Fibroblast of lung (primary cell): ENCODE results near the gene DCTPP1. TPM values are rescaled to one million over a fixed set of nuclear protein-coding genes. Genes with fewer than 3 reads are reported as not detected.
A peak's percentile ranks its signal among the peaks of the same experiment; 100 is the strongest.

Source experiments
- DNase-seq, 2 donors: peaks; one replicate each; pipeline versions ENCODE4 v3.0.0 to v3.0.0-alpha.2; 2010; ENCODE audit warnings: low read depth in 2 of 2
- H2AFZ ChIP-seq: 2 replicates; pipeline ENCODE4 v1.5.1; 2012; ENCODE audit warnings: low read length, control low read depth, inconsistent platforms
- H3K27ac ChIP-seq: 2 replicates; pipeline ENCODE4 v1.5.1; 2011; ENCODE audit warnings: low read length, control low read depth; ENCODE audit not compliant: insufficient read depth
- H3K27me3 ChIP-seq: 2 replicates; pipeline ENCODE4 v1.5.1; 2011; ENCODE audit warnings: mild to moderate bottlenecking, low read length; ENCODE audit not compliant: control insufficient read depth, insufficient read depth
- H3K36me3 ChIP-seq: 2 replicates; pipeline ENCODE4 v1.5.1; 2011; ENCODE audit warnings: low read length; ENCODE audit not compliant: control insufficient read depth, insufficient read depth
- H3K4me1 ChIP-seq: 2 replicates; pipeline ENCODE4 v1.5.1; 2011; ENCODE audit warnings: low read length; ENCODE audit not compliant: control insufficient read depth, insufficient read depth; ENCODE audit errors: extremely low read depth
- H3K4me2 ChIP-seq: 2 replicates; pipeline ENCODE4 v1.5.1; 2011; ENCODE audit warnings: low read length, control low read depth; ENCODE audit not compliant: insufficient read depth; ENCODE audit errors: extremely low read depth
- H3K4me3 ChIP-seq, 4 experiments: fragments of 200-600 bp in 1 of 4; sonication (generic) in 1 of 4; replicated peaks in 1 of 4; 2 replicates each; pipeline ENCODE4 v1.5.1; 2011 to 2016; ENCODE audit warnings: low read length in 4 of 4, low read depth in 3 of 4, mild to moderate bottlenecking in 3 of 4, control low read depth in 2 of 4, inconsistent platforms in 1 of 4, mixed read lengths in 1 of 4; ENCODE audit not compliant: insufficient read depth in 1 of 4; ENCODE audit errors: control extremely low read depth in 1 of 4
- H3K79me2 ChIP-seq: 2 replicates; pipeline ENCODE4 v1.5.1; 2012; ENCODE audit warnings: mild to moderate bottlenecking, low read length, inconsistent platforms; ENCODE audit not compliant: control insufficient read depth, insufficient read depth
- H3K9ac ChIP-seq: 2 replicates; pipeline ENCODE4 v1.5.1; 2011; ENCODE audit warnings: mild to moderate bottlenecking, low read length, control low read depth; ENCODE audit not compliant: insufficient read depth
- H3K9me3 ChIP-seq: 2 replicates; pipeline ENCODE4 v1.5.1; 2012; ENCODE audit warnings: low read depth, low read length; ENCODE audit not compliant: control insufficient read depth, insufficient read depth
- H4K20me1 ChIP-seq: 2 replicates; pipeline ENCODE4 v1.5.1; 2011; ENCODE audit warnings: low read length; ENCODE audit not compliant: control insufficient read depth, insufficient read depth; ENCODE audit errors: extremely low read depth
- EZH2 ChIP-seq: IDR thresholded peaks from 2 replicates; pipeline ENCODE4 v1.5.1; 2012; ENCODE audit warnings: low read length, control low read depth, mild to moderate bottlenecking; ENCODE audit errors: missing control alignments
- polyA plus RNA-seq, 2 donors: library from polyadenylated mRNA; depleted of rRNA in 1 of 2; stranded (reverse) in 1 of 2; unstranded in 1 of 2; fragments of >200 nt; gene quantifications; 2 replicates each; pipeline ENCODE4 v1.2.1, GENCODE V29; 2011 to 2012; ENCODE audit warnings: missing spikeins in 1 of 2
- total RNA-seq: library from RNA; depleted of rRNA; stranded (reverse); fragments of >200 nt; gene quantifications from 2 replicates; pipeline ENCODE4 v1.2.1, GENCODE V29; 2014
- TF ChIP-seq, protein P1 (sequence below), 2 donors: IDR thresholded peaks in 1 of 2; conservative IDR thresholded peaks in 1 of 2; 1 replicate in 1 of 2; 2 replicates in 1 of 2; pipeline ENCODE4 v1.5.1; 2011 to 2012; ENCODE audit warnings: low read length in 2 of 2, control low read depth in 1 of 2, inconsistent platforms in 1 of 2, low read depth in 1 of 2, mild to moderate bottlenecking in 1 of 2

The DCTPP1 gene
- total and polyA plus RNA-seq, 2 donors (not counting 1 experiment from before 2014, with no cell fraction given), result 6.6 to 23.6 TPM

DNA sequence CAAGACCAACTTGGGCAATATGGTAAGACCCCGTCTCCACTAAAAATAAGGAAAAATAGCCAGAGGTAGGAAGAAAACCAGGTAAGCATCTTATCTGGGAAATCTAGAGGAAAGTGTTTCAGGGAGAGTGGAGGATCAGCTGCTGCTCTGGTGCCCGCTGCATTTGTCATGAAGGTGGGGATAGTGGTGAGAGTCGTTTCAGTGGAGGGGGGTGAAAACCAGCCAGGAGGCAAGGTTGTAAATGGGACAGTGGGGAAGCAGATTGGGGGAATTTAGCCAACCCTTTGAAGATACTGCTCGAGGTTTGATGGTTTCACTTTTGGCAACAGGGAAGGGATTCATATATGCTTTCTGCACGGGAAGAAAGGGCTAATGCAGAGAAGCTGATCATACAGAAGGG is 8.8 kb downstream of the DCTPP1 start:
- H3K27ac ChIP-seq, result no peak overlapping the region
- H3K79me2 ChIP-seq, result no peaks in the 10 kb centered on the region
- H3K4me2 ChIP-seq, result no peak overlapping the region
- no peak overlapping the region for H2AFZ ChIP-seq
- H3K36me3 ChIP-seq, result peaks cover 7% of the 10 kb centered on the region
- DNase-seq, result no peak
- no peaks in the 10 kb centered on the region for H3K9me3 ChIP-seq
- no peaks in the 10 kb centered on the region for H3K27me3 ChIP-seq
- no peaks in the 10 kb centered on the region for H4K20me1 ChIP-seq
- no peak overlapping the region for H3K4me3 ChIP-seq
- H3K9ac ChIP-seq, result no peak overlapping the region
- no peak for TF ChIP-seq EZH2
- TF ChIP-seq, protein P1, sequence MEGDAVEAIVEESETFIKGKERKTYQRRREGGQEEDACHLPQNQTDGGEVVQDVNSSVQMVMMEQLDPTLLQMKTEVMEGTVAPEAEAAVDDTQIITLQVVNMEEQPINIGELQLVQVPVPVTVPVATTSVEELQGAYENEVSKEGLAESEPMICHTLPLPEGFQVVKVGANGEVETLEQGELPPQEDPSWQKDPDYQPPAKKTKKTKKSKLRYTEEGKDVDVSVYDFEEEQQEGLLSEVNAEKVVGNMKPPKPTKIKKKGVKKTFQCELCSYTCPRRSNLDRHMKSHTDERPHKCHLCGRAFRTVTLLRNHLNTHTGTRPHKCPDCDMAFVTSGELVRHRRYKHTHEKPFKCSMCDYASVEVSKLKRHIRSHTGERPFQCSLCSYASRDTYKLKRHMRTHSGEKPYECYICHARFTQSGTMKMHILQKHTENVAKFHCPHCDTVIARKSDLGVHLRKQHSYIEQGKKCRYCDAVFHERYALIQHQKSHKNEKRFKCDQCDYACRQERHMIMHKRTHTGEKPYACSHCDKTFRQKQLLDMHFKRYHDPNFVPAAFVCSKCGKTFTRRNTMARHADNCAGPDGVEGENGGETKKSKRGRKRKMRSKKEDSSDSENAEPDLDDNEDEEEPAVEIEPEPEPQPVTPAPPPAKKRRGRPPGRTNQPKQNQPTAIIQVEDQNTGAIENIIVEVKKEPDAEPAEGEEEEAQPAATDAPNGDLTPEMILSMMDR (conservative IDR thresholded peaks at IDR 0.05 in 1 of 2, IDR thresholded peaks at IDR 0.05 in 1 of 2; ENCODE audit: low read depth in 1 of 2, low read length in 2 of 2), result no peak
- no peaks in the 10 kb centered on the region for H3K4me1 ChIP-seq

DNA sequence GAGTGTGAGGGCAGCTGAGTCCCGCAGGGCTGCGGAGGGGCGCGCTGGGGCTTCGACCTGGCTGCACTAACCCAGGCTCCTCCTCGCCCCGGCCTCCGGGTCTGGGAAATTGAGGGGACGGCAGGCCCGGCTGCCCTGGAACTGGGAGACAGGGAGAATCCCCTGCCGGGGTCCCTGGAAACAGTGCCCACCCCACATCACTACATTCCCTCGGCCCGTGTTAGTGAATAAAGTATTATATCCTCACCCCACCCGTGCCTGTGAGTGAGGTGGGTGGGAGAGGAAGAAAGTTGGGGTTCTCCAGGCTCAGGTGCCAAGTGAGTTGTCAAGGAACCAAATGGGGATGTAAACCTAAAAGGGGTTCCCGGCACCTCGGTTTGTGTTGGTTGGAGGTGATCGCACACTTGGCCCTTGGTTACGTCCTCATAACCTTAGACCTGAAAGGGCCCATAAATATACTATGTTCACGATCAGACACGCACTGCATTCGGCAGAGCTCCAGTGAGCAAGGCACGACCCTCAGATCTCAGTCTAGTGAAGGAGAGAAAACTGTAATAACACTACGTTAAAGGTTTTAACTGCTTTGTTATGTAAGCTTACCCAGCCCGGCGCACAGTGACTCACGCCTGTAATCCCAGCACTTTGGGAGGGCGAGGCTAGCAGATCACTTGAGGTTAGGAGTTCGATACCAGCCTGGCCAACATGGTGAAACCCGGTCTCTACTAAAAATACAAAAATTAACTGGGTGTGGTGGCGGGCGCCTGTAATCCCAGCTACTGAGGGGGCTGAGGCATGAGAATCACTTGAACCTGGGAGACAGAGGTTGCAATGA is 11.3 kb downstream of the DCTPP1 start:
- H3K27me3 ChIP-seq, result no peaks in the 10 kb centered on the region
- TF ChIP-seq EZH2, result no peak
- no peak overlapping the region for H3K9ac ChIP-seq
- no peaks in the 10 kb centered on the region for H4K20me1 ChIP-seq
- H2AFZ ChIP-seq, result peak overlapping the region; percentile 82
- H3K4me3 ChIP-seq, result peak overlapping the region in 3 of 4 experiments; percentile 51 to 59 (median 57)
- peaks cover 2% of the 10 kb centered on the region for H3K36me3 ChIP-seq
- H3K27ac ChIP-seq, result no peak overlapping the region
- peak overlapping the region; percentile 51 for H3K4me2 ChIP-seq
- DNase-seq, result no peak
- no peaks in the 10 kb centered on the region for H3K4me1 ChIP-seq
- H3K79me2 ChIP-seq, result no peaks in the 10 kb centered on the region
- no peaks in the 10 kb centered on the region for H3K9me3 ChIP-seq

DNA sequence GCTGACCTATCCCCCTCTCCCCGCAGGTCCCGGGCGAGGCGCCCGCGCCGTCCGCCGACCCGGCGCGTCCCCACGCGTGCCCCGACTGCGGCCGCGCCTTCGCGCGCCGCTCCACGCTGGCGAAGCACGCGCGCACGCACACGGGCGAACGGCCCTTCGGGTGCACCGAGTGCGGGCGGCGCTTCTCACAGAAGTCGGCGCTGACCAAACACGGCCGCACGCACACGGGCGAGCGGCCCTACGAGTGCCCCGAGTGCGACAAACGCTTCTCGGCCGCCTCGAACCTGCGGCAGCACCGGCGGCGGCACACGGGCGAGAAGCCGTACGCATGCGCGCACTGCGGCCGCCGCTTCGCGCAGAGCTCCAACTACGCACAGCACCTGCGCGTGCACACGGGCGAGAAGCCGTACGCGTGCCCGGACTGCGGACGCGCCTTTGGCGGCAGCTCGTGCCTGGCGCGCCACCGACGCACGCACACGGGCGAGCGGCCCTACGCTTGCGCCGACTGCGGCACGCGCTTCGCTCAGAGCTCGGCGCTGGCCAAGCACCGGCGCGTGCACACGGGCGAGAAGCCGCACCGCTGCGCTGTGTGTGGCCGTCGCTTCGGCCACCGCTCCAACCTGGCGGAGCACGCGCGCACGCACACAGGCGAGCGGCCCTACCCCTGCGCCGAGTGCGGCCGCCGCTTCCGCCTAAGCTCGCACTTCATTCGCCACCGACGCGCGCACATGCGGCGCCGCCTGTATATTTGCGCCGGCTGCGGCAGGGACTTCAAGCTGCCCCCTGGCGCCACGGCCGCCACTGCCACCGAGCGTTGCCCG is 12.1 kb downstream of the DCTPP1 start:
- no peaks in the 10 kb centered on the region for H4K20me1 ChIP-seq
- H3K27ac ChIP-seq, result no peak overlapping the region
- H3K9ac ChIP-seq, result peak overlapping the region; percentile 65
- DNase-seq, result peak; percentile 92 to 93
- peaks cover 1% of the 10 kb centered on the region for H3K36me3 ChIP-seq
- no peaks in the 10 kb centered on the region for H3K9me3 ChIP-seq
- no peaks in the 10 kb centered on the region for H3K79me2 ChIP-seq
- TF ChIP-seq, protein P1 (conservative IDR thresholded peaks at IDR 0.05 in 1 of 2, IDR thresholded peaks at IDR 0.05 in 1 of 2; ENCODE audit: low read depth in 1 of 2, low read length in 2 of 2), result no peak
- no peak for TF ChIP-seq EZH2
- H3K4me3 ChIP-seq, result peak overlapping the region; percentile 49 to 59 (median 54)
- H3K4me2 ChIP-seq, result peak overlapping the region; percentile 51
- no peaks in the 10 kb centered on the region for H3K27me3 ChIP-seq
- H3K4me1 ChIP-seq, result no peaks in the 10 kb centered on the region
- peak overlapping the region; percentile 82 for H2AFZ ChIP-seq
